GM18520 (cell line): Measurements from ENCODE around the gene CTDP1.

Experiments
- ATAC-seq: cut with Tn5 transposase; IDR thresholded peaks from one replicate; pipeline ENCODE4 v1.9.1; 2021; ENCODE audit not compliant: unreplicated experiment

The CTDP1 gene

DNA sequence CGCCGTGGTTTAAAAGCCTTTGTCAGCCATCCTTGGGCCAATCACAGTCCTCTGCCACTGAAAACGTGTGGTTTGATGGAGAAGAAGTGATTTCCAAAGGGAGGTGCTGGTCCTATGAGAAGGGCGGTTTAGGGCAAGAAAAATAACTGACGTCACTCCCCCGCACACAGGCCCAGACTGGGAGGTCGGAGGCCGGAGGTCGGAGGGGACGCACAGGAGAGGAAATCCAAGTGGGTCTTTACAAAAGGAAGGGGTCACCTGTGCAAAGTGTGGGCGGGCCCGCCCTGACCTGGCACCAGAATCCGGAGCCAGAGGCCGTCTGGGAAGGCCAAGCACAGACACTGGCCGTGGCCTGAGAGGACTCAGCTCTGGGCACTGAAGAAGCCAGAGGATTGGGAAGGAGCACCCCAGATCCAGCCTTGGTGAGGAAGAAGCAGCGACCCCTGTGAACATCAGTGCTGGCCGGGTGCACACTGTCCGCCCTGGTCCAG, 100.1 kb downstream of the CTDP1 start:
- no peak for ATAC-seq

DNA sequence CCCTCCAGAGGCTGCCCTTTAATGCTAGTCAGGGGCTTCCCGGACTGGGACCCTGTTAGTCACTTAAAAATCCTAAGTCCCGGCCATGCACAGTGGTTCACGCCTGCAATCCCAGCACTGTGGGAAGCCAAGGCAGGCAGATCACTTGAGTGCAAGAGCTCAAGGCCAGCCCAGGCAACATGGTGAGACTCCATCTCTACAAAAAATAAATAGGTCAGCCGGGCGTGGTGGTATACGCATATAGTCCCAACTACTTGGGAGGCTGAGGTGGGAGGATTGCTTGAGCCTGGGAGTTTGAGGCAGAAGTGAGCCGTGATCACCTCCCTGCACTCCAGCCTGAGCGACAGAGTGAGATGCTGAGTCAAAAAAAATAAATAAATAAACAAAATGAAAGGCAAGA, 100.9 kb downstream of the CTDP1 start:
- no peak for ATAC-seq

DNA sequence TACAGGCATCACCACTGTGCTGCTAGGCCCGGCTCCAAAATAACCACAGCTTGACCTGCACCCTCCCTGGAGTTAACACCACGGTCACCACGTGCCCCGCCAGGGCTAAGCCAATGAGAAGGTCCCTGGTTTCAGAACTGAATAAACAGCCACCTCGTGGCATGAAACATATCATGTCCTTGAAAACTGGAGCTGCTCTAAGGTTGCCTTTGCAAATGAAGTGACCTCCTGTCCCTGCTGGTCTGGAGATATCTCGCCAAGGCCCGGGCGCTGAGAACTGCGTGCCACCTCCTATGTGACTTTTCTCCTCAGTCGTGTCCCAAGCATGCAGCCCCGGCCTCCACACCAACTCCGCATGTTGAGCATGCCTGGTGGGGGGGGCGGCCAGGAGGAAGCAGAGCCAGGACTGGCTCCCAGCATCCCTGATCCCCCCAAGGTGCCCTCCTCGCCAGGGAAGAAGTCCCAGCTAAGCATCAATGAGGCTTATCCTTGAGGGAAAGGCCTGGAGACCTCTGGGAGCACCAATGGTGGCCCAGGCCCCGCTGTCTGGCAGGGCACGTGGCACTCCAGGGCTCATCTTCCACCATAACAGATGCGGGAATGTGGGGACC, 101.8 kb downstream of the CTDP1 start:
- ATAC-seq = no peak

DNA sequence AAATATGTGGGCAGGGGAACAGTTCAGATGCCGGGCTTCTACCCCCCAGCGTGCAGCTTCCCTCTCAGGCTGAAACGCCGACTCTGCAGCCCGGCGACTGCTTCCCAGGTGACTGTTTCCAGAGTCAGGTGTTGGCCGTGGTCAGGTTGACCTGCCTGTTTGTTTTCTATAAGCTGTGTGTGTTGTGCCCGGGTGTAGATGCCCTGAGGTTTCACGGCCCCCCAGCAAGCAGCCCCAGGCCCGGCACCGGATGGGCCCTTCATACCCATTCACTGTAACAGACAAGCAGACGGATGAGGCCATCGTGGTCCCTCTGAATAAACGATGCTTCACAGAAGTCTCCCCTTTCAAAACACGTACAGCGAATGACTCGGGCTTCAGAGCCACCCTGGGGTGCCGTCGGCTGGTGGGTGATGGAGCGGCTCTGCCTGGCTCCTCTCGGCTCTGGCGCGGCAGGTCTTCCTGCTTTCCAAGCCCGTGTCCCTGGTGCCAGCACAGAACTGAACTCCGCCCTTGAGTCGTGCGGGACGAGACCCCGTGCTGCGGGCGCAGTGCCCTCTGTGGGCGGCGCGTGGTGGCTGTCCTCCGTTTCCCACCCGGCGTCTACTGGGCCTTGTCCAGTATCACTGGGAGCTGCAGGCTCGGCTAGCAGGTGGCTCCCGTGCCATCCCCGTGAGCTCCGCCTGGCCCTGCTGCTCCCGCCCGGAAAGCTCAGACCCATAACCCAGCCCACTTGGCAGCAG, 103.1 kb downstream of the CTDP1 start:
- ATAC-seq = no peak

DNA sequence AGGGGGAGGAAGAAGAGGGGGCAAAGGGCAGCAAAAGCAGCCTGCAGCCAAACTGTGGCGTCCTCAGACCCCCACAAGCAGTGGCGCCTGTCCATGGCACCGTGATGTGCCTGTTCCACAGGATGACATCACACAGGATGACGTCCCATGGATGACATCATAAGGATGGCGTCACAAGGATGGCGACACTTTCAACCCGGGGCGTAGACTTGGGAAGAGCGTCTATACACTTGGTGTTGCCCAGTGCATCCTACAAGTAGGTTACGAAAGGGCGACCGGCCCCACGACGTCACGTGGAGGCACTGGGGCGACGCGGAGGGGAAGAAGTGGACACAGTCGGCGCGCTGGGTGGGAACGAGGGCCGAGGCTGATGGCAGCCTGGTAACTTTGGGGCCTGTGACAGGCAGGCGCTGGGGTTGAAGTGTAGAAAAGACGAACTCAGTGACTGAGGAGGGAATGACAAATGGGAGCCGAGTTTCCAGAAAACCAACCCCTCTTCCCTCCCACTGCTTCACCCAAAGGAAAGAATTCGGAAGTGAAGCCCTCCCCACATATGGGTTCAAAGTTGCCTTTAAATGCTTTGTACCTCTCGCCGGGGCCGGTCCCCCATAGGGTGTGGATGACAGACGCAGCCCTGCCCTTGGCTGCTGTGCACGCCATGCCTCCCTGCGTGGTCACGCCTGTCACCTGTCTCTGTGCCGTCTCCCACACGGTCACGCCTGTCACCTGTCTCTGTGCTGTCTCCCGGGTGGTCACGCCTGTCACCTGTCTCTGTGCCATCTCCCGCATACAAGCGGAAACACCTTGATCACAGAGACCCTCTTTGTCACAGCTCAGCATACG, 104.7 kb downstream of the CTDP1 start:
- ATAC-seq = no peak

DNA sequence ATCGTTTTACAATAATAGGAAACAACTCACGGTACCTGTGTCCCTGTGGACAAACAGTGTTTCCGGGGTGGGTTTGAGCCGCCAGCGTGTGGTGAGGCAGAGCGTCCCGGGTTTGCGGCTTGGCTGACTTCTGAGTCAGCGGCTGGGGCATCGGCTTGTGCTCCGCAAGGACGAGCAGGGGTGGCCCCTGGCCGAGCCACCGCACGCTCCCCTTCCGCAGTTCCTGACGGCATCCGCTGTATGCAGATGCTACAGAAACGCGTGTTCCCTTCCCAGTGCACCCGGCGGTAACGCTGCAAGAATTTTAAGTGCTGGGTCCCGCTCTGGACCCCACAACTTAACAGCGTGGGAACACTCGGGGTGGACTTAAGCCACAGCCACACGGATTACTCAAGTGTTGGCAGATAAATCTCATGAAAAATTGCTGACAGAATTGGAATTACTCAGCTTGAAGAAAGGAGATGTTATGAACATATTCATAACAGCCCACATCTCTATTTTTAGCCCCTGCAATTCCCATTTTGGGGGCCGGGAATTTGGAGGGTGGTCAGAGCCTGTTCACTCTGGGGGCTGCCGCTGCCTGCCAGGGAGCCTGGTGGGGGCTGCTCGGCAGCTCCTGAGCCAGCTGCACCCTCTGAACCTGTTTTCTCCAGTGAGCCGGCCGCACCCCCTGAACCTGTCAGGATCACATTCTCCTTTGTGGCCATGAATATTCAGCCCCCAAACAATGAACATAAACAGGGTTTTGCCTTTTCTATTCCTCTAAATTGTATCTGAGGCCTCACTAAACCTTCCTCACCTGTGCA, 105.6 kb downstream of the CTDP1 start:
- ATAC-seq = no peak

DNA sequence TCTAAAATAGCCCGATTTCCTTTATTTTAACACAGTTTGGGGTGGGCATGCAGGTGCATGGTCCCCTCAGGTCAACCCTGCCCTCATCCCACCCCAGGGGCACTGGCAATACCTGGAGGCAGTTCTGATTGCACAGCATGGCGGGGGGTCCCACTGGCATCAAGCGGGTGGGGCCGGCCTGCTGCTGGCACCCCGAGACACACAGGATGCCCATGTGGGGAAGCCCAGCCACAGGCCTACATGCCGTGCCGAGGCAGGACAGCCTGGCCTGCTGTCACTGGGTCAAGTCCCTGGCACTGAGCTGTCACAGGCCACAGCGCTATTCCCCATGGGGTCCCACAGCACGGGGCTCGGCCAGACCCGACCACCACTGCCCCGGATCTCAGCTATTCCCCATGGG, 106.2 kb downstream of the CTDP1 start:
- no peak for ATAC-seq

DNA sequence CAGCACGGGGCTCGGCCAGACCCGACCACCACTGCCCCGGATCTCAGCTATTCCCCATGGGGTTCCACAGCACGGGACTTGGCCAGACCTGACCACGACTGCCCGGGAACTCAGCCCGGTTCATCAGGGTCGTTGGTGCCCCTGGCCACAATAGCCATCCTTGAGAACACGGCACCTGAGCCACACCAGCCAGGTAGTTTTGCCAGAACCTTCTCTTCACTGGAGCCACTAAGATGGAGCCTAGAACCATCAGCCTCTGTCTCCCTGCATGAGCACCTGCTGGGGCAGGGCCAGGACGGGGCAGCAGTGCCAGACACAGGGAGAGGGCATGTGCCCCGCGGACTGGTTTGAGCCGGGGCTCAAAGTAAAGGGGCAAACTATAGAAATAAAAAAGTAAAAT, 106.7 kb downstream of the CTDP1 start:
- ATAC-seq = no peak

DNA sequence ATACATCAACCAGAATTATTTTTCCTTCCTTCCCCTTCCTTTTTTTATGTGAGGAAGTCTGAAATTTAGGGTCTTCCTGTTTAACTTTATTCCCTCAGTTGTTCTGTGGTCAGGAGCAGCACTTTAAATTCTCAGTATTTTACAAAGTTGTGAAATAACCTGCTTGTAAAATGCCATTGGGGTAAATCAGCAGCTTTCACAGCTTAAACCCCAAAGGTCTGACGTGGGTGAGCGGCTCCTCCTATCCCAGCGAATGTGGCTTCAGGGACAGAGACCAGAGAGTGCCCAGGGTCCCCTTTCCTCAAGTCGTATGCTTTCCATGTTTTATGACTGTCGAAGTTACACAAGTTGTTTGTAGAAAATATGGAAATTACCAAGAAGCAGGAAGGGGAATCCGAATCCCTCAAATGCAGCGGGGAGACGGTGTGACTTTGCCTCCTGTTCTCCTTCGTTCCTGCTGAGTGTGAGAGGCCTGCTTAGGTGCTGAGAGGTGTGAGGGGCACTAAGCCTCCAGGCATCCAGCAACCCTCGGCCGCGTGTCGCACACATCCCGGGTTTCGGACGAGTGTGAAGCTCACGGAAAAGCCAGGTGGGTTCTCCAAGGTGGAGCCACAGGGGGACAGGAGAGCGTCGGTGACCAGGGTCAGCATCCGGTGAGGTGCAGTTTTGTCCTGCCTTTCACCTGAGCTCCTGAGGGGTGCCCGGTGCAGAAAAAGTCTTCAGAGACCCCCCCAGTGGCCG, 107.4 kb downstream of the CTDP1 start:
- no peak for ATAC-seq

DNA sequence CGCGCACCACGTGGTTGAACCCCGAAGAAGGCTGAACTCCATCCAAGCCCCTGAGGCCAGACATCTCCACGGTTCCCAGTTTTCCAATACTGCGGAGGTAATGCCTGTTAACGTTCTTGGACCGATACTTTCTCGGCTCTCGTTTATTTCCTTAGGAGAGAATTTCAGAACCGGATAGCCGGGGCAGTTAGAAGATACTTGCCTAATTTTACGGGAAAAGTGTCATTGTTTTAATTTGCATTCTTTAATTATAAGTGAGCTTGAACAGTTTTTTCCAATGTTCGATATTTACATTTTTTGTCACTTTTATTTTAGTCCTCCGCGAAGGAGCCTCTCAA, 107.9 kb downstream of the CTDP1 start:
- no peak for ATAC-seq

DNA sequence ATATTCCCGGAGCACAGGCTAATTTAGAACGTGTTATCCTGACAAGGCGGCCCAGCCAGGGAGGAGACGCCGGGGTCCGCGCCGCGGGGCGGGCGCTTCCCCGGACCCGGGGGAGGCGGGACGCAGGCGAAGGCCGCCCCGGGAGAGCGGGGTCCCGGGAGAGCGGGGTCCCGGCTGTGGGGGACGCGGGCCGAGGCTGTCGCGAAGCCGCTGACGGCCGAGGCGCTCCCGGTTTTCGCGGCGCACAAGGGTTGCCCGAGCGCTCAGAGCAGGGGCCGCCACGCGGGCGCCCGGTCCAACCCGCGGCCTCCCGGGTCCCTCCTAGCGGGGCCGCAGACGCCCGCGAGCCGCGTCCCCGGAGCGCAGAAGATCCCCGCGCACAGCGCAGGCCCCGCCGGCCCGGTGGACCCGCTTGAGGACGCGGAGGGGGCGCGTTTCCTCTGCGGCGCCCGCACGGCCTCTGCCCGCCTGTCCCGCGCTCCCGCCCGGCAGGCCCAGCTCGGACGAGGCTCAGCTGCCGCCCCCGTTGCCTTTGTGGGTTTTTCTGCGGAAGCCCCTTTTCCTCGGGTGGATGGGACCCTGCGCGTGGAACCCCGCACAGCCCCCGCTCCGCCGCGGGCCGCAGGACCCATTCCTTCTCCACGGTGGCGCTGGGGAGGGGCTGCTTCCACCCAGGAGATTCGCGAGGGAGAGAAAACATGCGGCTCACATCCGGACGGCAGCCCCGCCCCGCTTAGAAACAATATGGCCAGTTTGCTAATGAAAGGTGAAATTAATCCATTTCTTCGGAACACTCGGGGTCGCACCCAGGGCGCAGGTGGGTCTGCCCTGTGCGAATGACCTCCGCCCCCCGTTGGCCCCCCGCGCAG, 108.5 kb downstream of the CTDP1 start:
- no peak for ATAC-seq

DNA sequence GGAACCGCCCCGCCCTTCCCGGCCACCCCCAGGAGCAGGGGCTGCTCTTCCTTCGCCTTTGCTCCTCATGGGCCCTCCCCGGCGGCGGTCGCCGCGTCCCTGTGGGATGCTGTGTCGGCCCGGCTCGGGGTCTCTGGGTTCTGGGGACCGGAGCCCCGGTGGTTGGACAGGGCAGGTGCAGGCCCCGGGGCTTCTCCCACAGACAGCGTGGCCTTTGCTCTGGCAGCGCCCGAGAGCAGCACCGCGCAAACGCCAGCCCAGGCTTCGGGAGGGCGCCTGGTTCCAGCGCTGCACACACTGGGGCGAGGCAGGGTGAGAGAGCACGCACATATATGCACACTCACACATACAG, 109.1 kb downstream of the CTDP1 start:
- ATAC-seq = no peak

DNA sequence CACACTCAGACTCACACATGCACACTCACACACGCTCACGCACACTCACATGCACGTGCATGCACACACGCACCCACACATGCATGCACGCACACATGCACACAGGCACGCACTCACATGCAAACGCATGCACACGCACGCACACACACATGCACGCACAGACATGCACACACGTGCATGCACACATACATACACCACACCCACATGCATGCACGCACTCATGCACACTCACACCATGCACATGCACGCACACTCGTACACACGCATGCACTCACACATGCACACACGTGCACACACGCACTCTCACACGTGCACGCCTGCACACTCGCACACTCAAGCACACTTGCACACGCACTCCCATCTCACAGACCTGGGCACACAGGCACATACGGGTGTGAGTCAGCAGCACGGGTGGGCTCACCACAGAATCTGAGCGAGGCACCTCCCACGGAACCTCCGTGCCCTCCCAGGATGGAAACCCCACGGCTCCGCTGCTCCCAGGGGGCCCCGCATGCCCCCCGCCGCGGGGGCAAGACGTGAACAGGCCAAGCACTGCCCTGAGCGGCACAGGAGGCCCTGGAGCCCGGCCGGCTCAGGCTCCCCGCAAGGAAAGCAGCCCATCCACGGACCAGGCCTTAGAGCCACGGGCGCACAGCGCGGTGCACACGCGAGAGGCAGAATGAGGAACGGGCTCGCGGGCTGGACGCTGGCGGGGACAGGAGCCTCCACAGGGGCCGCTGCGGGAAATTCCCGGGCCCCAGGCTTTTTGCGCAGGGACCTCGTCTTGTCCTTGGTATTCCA, 109.7 kb downstream of the CTDP1 start:
- no peak for ATAC-seq

DNA sequence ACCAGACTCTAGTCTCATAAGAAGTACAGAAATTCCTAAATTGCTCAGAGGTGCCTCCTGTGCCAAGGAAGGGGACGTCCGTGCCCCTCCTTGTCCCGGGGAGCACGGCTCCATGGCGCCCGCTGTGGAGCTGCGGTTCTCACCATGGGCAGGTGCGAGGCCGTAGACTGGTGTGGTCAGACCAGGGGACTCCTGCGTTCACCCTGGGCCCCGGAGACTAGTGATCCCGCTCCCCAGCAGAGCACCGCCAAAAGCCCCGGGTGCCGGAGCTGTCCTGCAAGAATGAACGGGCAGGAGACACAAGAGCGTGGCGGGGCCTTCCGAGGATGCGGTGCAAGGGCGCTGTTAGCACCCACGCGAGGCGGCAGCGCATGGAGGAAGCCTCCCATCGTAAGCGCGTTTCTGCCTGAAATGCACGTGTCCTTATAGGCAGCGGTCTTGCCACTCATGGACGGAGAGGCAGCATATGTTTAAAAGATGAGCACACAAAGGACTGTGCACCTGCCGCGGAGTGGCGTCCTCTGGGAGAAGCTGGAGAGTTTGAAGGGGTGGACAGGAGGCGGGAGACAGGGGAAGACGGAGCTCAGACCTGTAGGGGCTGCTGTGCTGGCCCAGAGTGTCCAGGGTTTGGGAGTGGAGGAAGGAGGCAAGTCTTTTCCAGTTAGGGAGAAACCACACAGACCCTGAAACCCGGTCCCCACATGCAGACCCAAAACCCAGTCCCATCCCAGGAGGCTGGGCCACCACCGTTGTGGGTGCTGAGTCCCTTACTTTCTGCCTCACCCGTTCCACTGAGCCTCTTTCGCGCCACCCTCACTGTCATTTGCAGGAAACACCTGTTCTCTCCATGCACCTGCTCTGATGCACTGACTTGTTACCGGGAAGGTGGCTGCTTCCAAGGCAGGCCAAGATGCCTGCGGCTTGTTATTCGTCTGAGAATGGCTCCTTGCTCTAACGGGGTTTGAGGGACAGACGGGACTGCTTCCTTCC, 110.6 kb downstream of the CTDP1 start:
- ATAC-seq = no peak

DNA sequence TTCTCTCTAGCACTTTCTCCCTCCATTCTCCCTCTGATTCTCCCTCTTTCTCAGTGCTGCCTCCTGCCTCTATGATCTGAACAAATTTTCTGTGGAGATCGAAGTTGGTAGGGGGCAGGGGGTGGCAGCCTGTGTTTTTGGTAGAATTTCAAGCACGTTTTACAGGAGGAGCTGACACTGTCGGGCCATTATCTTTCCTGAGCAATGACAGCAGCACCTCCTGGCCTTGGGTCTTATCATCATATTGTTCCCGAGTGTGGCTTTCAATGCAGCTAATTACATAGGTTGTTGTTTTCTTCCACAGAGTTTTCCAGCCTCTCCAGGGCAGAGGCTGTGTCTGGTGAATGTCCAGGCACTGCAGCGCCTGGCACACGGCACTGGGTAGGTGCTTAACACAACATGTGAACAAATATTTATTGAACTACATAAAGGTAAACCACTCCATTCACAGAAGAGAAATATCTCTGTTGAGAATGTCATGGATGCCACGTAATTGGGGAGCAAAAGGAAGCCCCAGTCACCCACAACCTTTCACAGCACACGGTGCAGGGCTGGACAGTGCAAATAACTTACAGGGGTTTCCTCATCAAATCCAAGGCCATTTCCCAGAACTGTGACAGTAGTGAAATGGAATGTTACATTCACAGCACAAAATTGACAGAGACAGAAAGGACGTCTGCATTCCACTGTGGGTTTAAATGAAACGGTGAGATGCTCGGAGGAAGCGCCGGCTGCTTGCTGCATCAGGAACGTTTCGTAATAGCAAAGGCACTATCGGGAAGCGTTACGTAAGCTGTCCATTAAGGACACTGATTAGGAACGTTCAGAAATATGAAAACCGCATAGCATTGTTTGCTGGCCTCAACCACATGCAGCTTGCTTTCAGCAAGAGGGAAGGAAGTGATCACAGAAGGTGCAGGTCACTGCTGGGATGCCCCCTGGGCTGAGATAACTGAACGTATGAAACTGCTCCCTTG, 111.7 kb downstream of the CTDP1 start:
- no peak for ATAC-seq
